Neural cell (in vitro differentiated cells): ENCODE data around the gene ABCC5.

ENCODE experiments used
- EP300 ChIP-seq: fragments of 450-650 bp; conservative IDR thresholded peaks from 2 replicates; pipeline ENCODE4 v1.6.1; 2014; ENCODE audit warnings: antibody characterized with exemption, mild to moderate bottlenecking, moderate library complexity; ENCODE audit not compliant: poor library complexity, severe bottlenecking
- EZH2 ChIP-seq: fragments of 200-600, 300-800 bp; shearing (Covaris generic), sonication (generic); IDR thresholded peaks from 2 replicates; pipeline ENCODE4 v1.6.1; 2014; ENCODE audit warnings: antibody characterized with exemption, low read length, borderline replicate concordance, mild to moderate bottlenecking; ENCODE audit not compliant: insufficient read depth, poor library complexity, severe bottlenecking
- POLR2AphosphoS5 ChIP-seq: IDR thresholded peaks from 2 replicates; pipeline ENCODE4 v1.6.1; 2012
- TF ChIP-seq, protein P1 (sequence below): fragments of 450-650 bp; IDR thresholded peaks from 2 replicates; pipeline ENCODE4 v1.5.1; 2014; ENCODE audit warnings: antibody characterized with exemption, mild to moderate bottlenecking, moderate library complexity; ENCODE audit not compliant: poor library complexity, severe bottlenecking

DNA sequence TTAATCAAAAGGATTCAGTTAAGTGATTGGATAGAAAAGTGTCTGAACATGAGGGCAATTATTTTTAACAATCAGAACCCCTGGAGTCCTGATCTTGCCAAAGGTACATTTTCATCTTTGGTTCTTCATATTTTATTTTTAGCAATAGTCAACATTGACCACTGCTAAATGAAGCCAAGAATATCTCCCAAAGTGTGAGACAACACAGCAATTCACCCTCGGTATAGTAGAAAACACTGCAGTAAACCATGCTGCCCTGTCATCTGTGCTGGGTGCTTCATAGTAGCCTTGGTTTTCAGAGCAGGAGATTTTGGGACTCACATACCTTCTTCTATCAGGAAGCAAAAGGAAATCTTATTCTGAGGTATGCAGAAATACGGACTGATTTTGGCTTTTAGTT, 85.8 kb downstream of the ABCC5 start:
- TF ChIP-seq POLR2AphosphoS5 (no peak), EP300 (no peak), EZH2 (no peak)
- TF ChIP-seq, protein P1, sequence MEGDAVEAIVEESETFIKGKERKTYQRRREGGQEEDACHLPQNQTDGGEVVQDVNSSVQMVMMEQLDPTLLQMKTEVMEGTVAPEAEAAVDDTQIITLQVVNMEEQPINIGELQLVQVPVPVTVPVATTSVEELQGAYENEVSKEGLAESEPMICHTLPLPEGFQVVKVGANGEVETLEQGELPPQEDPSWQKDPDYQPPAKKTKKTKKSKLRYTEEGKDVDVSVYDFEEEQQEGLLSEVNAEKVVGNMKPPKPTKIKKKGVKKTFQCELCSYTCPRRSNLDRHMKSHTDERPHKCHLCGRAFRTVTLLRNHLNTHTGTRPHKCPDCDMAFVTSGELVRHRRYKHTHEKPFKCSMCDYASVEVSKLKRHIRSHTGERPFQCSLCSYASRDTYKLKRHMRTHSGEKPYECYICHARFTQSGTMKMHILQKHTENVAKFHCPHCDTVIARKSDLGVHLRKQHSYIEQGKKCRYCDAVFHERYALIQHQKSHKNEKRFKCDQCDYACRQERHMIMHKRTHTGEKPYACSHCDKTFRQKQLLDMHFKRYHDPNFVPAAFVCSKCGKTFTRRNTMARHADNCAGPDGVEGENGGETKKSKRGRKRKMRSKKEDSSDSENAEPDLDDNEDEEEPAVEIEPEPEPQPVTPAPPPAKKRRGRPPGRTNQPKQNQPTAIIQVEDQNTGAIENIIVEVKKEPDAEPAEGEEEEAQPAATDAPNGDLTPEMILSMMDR: no peak
